ENCODE results near the gene ITGA2B. TPM values are rescaled to one million over a fixed set of nuclear protein-coding genes. Genes with fewer than 3 reads are reported as not detected.

ITGA2B gene
- total and polyA plus RNA-seq, 2 of the 13 experiments (the other 11 are each of a cell fraction or from before 2014, with no cell fraction given), result 0.38 to 1.1 TPM

GRCh38 chr17:44344939-44345453, 44.5 kb downstream of the ITGA2B start, which contains the start of gene GRN (continued):
- TF ChIP-seq CREBL2 (CRISPR knock-in tag; IDR thresholded peaks at IDR 0.05; ENCODE audit: borderline replicate concordance) (no peak), NFATC3 (CRISPR knock-in tag; IDR thresholded peaks at IDR 0.05) (no peak; the same call in 1 of the 2 replicates), HNF1B (CRISPR knock-in tag; IDR thresholded peaks at IDR 0.05) (peak; percentile 66; the same call in 1 of the 2 replicates), MAFG (CRISPR knock-in tag; IDR thresholded peaks at IDR 0.05) (no peak), NR0B2 (CRISPR knock-in tag; IDR thresholded peaks at IDR 0.05) (no peak), POLR2G (IDR thresholded peaks at IDR 0.05; ENCODE audit: low read depth, low read length) (peak; percentile 98), ZNF772 (CRISPR knock-in tag; IDR thresholded peaks at IDR 0.05) (no peak), RFXAP (CRISPR knock-in tag; IDR thresholded peaks at IDR 0.05; ENCODE audit: borderline replicate concordance) (peak; percentile 81; the same call in 1 of the 2 replicates), ZNF333 (CRISPR knock-in tag; IDR thresholded peaks at IDR 0.05; ENCODE audit: borderline replicate concordance) (0 out of 2 replicates have a peak, but pooled peaks have one; percentile 86), PAF1 (CRISPR knock-in tag; IDR thresholded peaks at IDR 0.05) (no peak), IKZF1 (IDR thresholded peaks at IDR 0.05) (no peak), CBFB (CRISPR knock-in tag; IDR thresholded peaks at IDR 0.05) (0 out of 2 replicates have a peak, but pooled peaks have one; percentile 18), CHCHD3 (CRISPR knock-in tag; IDR thresholded peaks at IDR 0.05) (no peak; the same call in 1 of the 2 replicates), ONECUT2 (CRISPR knock-in tag; IDR thresholded peaks at IDR 0.05) (no peak), SRSF1 (optimal IDR thresholded peaks at IDR 0.05; ENCODE audit: low read depth, low read length) (peak; percentile 76), NFE2L2 (IDR thresholded peaks at IDR 0.05; ENCODE audit: low read length) (no peak), KLF15 (CRISPR knock-in tag; IDR thresholded peaks at IDR 0.05; ENCODE audit: borderline replicate concordance) (no peak), ZNF800 (CRISPR knock-in tag; IDR thresholded peaks at IDR 0.05) (0 out of 2 replicates have a peak, but pooled peaks have one; percentile 56), ELF1 (CRISPR knock-in tag; IDR thresholded peaks at IDR 0.05) (peak; percentile 80), ZNF317 (CRISPR knock-in tag; IDR thresholded peaks at IDR 0.05) (peak; percentile 65), PHF5A (CRISPR knock-in tag; IDR thresholded peaks at IDR 0.05; ENCODE audit: low read depth, unreplicated experiment) (peak; percentile 75), ZBTB42 (CRISPR knock-in tag; IDR thresholded peaks at IDR 0.05) (0 out of 2 replicates have a peak, but pooled peaks have one; percentile 52), ETV5 (CRISPR knock-in tag; IDR thresholded peaks at IDR 0.05; ENCODE audit: borderline replicate concordance) (peak; percentile 69), PRDM15 (CRISPR knock-in tag; IDR thresholded peaks at IDR 0.05) (no peak)
